ENCODE measurements around the gene IQSEC1. TPM values are rescaled to one million over a fixed set of nuclear protein-coding genes. Genes with fewer than 3 reads are reported as not detected.

Gene IQSEC1
- total RNA-seq, 1 donor from 2014 or later: 27.1 TPM

- Histone ChIP-seq H3K9me3 (ENCODE audit: control insufficient read depth in 3 of 3, low read length in 3 of 3) (no peaks in the 10 kb centered on the region), H3K4me1 (ENCODE audit: control insufficient read depth in 3 of 3, insufficient read depth in 3 of 3, low read length in 3 of 3) (peaks cover 50 to 79% (median 54%) of the 10 kb centered on the region in 3 donors), H3K27me3 (ENCODE audit: control insufficient read depth in 3 of 3, insufficient read depth in 3 of 3, low read length in 3 of 3) (no peaks in the 10 kb centered on the region), H3K9ac (ENCODE audit: low read depth in 1 of 3, low read length in 3 of 3) (no peak overlapping the region), H3K36me3 (ENCODE audit: control insufficient read depth in 3 of 3, insufficient read depth in 3 of 3, low read length in 3 of 3) (no peaks in the 10 kb centered on the region), H3K27ac (ENCODE audit: low read depth, low read length) (peak overlapping the region; percentile 66), H3K4me3 (ENCODE audit: low read length in 3 of 3) (no peak overlapping the region)
These were observed 56.4 kb downstream of the IQSEC1 start for GRCh38 chr3:13016721-13017255.

- H3K4me3 ChIP-seq (ENCODE audit: low read length in 3 of 3): peak overlapping the region in 1 of 3 donors; percentile 32
These were observed 57.0 kb downstream of the IQSEC1 start for GRCh38 chr3:13016083-13016720.

GRCh38 chr3:13015286-13016082, 57.7 kb downstream of the IQSEC1 start:
- peaks cover 43 to 74% (median 50%) of the 10 kb centered on the region in 3 donors for H3K4me1 ChIP-seq (ENCODE audit: control insufficient read depth in 3 of 3, insufficient read depth in 3 of 3, low read length in 3 of 3)
- H3K36me3 ChIP-seq (ENCODE audit: control insufficient read depth in 3 of 3, insufficient read depth in 3 of 3, low read length in 3 of 3): no peaks in the 10 kb centered on the region
- peak overlapping the region in 1 of 3 donors; percentile 32 for H3K4me3 ChIP-seq (ENCODE audit: low read length in 3 of 3)
- peak overlapping the region; percentile 66 for H3K27ac ChIP-seq (ENCODE audit: low read depth, low read length)
- H3K9ac ChIP-seq (ENCODE audit: low read depth in 1 of 3, low read length in 3 of 3): peak overlapping the region in 1 of 3 donors; percentile 50
- no peaks in the 10 kb centered on the region for H3K9me3 ChIP-seq (ENCODE audit: control insufficient read depth in 3 of 3, low read length in 3 of 3)
- H3K27me3 ChIP-seq (ENCODE audit: control insufficient read depth in 3 of 3, insufficient read depth in 3 of 3, low read length in 3 of 3): no peaks in the 10 kb centered on the region

More at GRCh38 chr3:13016083-13016720, 57.0 kb downstream of the IQSEC1 start:
- Histone ChIP-seq H3K27ac (ENCODE audit: low read depth, low read length) (peak overlapping the region; percentile 66), H3K36me3 (ENCODE audit: control insufficient read depth in 3 of 3, insufficient read depth in 3 of 3, low read length in 3 of 3) (no peaks in the 10 kb centered on the region), H3K4me1 (ENCODE audit: control insufficient read depth in 3 of 3, insufficient read depth in 3 of 3, low read length in 3 of 3) (peaks cover 49 to 79% (median 54%) of the 10 kb centered on the region in 3 donors), H3K9me3 (ENCODE audit: control insufficient read depth in 3 of 3, low read length in 3 of 3) (no peaks in the 10 kb centered on the region), H3K9ac (ENCODE audit: low read depth in 1 of 3, low read length in 3 of 3) (peak overlapping the region in 1 of 3 donors; percentile 50), H3K27me3 (ENCODE audit: control insufficient read depth in 3 of 3, insufficient read depth in 3 of 3, low read length in 3 of 3) (no peaks in the 10 kb centered on the region)

GRCh38 chr3:13014755-13015285, 58.4 kb downstream of the IQSEC1 start:
- no peaks in the 10 kb centered on the region for H3K27me3 ChIP-seq (ENCODE audit: control insufficient read depth in 3 of 3, insufficient read depth in 3 of 3, low read length in 3 of 3)
- H3K4me1 ChIP-seq (ENCODE audit: control insufficient read depth in 3 of 3, insufficient read depth in 3 of 3, low read length in 3 of 3): peaks cover 38 to 75% (median 45%) of the 10 kb centered on the region in 3 donors
- no peaks in the 10 kb centered on the region for H3K36me3 ChIP-seq (ENCODE audit: control insufficient read depth in 3 of 3, insufficient read depth in 3 of 3, low read length in 3 of 3)
- H3K9me3 ChIP-seq (ENCODE audit: control insufficient read depth in 3 of 3, low read length in 3 of 3): no peaks in the 10 kb centered on the region
- peak overlapping the region in 1 of 3 donors; percentile 14 for H3K9ac ChIP-seq (ENCODE audit: low read depth in 1 of 3, low read length in 3 of 3)
- H3K4me3 ChIP-seq (ENCODE audit: low read length in 3 of 3): no peak overlapping the region
- peak overlapping the region; percentile 66 for H3K27ac ChIP-seq (ENCODE audit: low read depth, low read length)

- Histone ChIP-seq H3K27me3 (ENCODE audit: control insufficient read depth in 3 of 3, insufficient read depth in 3 of 3, low read length in 3 of 3) (no peaks in the 10 kb centered on the region), H3K4me1 (ENCODE audit: control insufficient read depth in 3 of 3, insufficient read depth in 3 of 3, low read length in 3 of 3) (peaks cover 32 to 73% (median 41%) of the 10 kb centered on the region in 3 donors), H3K9ac (ENCODE audit: low read depth in 1 of 3, low read length in 3 of 3) (peak overlapping the region in 2 of 3 donors; percentile 6 to 25), H3K9me3 (ENCODE audit: control insufficient read depth in 3 of 3, low read length in 3 of 3) (no peaks in the 10 kb centered on the region), H3K36me3 (ENCODE audit: control insufficient read depth in 3 of 3, insufficient read depth in 3 of 3, low read length in 3 of 3) (no peaks in the 10 kb centered on the region), H3K27ac (ENCODE audit: low read depth, low read length) (no peak overlapping the region), H3K4me3 (ENCODE audit: low read length in 3 of 3) (no peak overlapping the region)
These were observed 59.1 kb downstream of the IQSEC1 start for GRCh38 chr3:13013994-13014754.

GRCh38 chr3:13013566-13013965, 59.7 kb downstream of the IQSEC1 start:
- peaks cover 31 to 73% (median 35%) of the 10 kb centered on the region in 3 donors for H3K4me1 ChIP-seq (ENCODE audit: control insufficient read depth in 3 of 3, insufficient read depth in 3 of 3, low read length in 3 of 3)
- H3K9me3 ChIP-seq (ENCODE audit: control insufficient read depth in 3 of 3, low read length in 3 of 3): no peaks in the 10 kb centered on the region
- peak overlapping the region; percentile 12 for H3K27ac ChIP-seq (ENCODE audit: low read depth, low read length)
- peak overlapping the region in 1 of 3 donors; percentile 6 for H3K9ac ChIP-seq (ENCODE audit: low read depth in 1 of 3, low read length in 3 of 3)
- H3K4me3 ChIP-seq (ENCODE audit: low read length in 3 of 3): no peak overlapping the region
- no peaks in the 10 kb centered on the region for H3K27me3 ChIP-seq (ENCODE audit: control insufficient read depth in 3 of 3, insufficient read depth in 3 of 3, low read length in 3 of 3)
- H3K36me3 ChIP-seq (ENCODE audit: control insufficient read depth in 3 of 3, insufficient read depth in 3 of 3, low read length in 3 of 3): no peaks in the 10 kb centered on the region

GRCh38 chr3:13013151-13013561, 60.1 kb downstream of the IQSEC1 start:
- no peaks in the 10 kb centered on the region for H3K27me3 ChIP-seq (ENCODE audit: control insufficient read depth in 3 of 3, insufficient read depth in 3 of 3, low read length in 3 of 3)
- H3K4me1 ChIP-seq (ENCODE audit: control insufficient read depth in 3 of 3, insufficient read depth in 3 of 3, low read length in 3 of 3): peaks cover 30 to 73% (median 31%) of the 10 kb centered on the region in 3 donors
- no peaks in the 10 kb centered on the region for H3K36me3 ChIP-seq (ENCODE audit: control insufficient read depth in 3 of 3, insufficient read depth in 3 of 3, low read length in 3 of 3)
- no peaks in the 10 kb centered on the region for H3K9me3 ChIP-seq (ENCODE audit: control insufficient read depth in 3 of 3, low read length in 3 of 3)
- H3K9ac ChIP-seq (ENCODE audit: low read depth in 1 of 3, low read length in 3 of 3): no peak overlapping the region
- no peak overlapping the region for H3K4me3 ChIP-seq (ENCODE audit: low read length in 3 of 3)
- peak overlapping the region; percentile 12 for H3K27ac ChIP-seq (ENCODE audit: low read depth, low read length)

- H3K27me3 ChIP-seq (ENCODE audit: control insufficient read depth in 3 of 3, insufficient read depth in 3 of 3, low read length in 3 of 3): no peaks in the 10 kb centered on the region
- no peaks in the 10 kb centered on the region for H3K9me3 ChIP-seq (ENCODE audit: control insufficient read depth in 3 of 3, low read length in 3 of 3)
- H3K4me3 ChIP-seq (ENCODE audit: low read length in 3 of 3): no peak overlapping the region
- H3K4me1 ChIP-seq (ENCODE audit: control insufficient read depth in 3 of 3, insufficient read depth in 3 of 3, low read length in 3 of 3): peaks cover 23 to 66% (median 25%) of the 10 kb centered on the region in 3 donors
- H3K9ac ChIP-seq (ENCODE audit: low read depth in 1 of 3, low read length in 3 of 3): no peak overlapping the region
- H3K36me3 ChIP-seq (ENCODE audit: control insufficient read depth in 3 of 3, insufficient read depth in 3 of 3, low read length in 3 of 3): no peaks in the 10 kb centered on the region
- H3K27ac ChIP-seq (ENCODE audit: low read depth, low read length): peak overlapping the region; percentile 59
These were observed 61.0 kb downstream of the IQSEC1 start for GRCh38 chr3:13012221-13012691.

GRCh38 chr3:13011573-13012220, 61.5 kb downstream of the IQSEC1 start:
- H3K9ac ChIP-seq (ENCODE audit: low read depth in 1 of 3, low read length in 3 of 3): peak overlapping the region in 1 of 3 donors; percentile 33
- no peaks in the 10 kb centered on the region for H3K27me3 ChIP-seq (ENCODE audit: control insufficient read depth in 3 of 3, insufficient read depth in 3 of 3, low read length in 3 of 3)
- peaks cover 20 to 61% (median 22%) of the 10 kb centered on the region in 3 donors for H3K4me1 ChIP-seq (ENCODE audit: control insufficient read depth in 3 of 3, insufficient read depth in 3 of 3, low read length in 3 of 3)
- no peaks in the 10 kb centered on the region for H3K36me3 ChIP-seq (ENCODE audit: control insufficient read depth in 3 of 3, insufficient read depth in 3 of 3, low read length in 3 of 3)
- H3K9me3 ChIP-seq (ENCODE audit: control insufficient read depth in 3 of 3, low read length in 3 of 3): no peaks in the 10 kb centered on the region
- H3K27ac ChIP-seq (ENCODE audit: low read depth, low read length): peak overlapping the region; percentile 59
- no peak overlapping the region for H3K4me3 ChIP-seq (ENCODE audit: low read length in 3 of 3)
